Measurements from ENCODE around the gene SLIT2.

Gene SLIT2

GRCh38 chr4:20251796-20252655 lies at the start of gene SLIT2:
TSS of gene SLIT2 (plus strand) at chr4:20251905. CDS start at chr4:20253816, 1,911 bp downstream.
- no peak for DNase-seq

GRCh38 chr4:20203508-20203907 lies 48.2 kb upstream of the SLIT2 start:
- no peak for DNase-seq

DNA sequence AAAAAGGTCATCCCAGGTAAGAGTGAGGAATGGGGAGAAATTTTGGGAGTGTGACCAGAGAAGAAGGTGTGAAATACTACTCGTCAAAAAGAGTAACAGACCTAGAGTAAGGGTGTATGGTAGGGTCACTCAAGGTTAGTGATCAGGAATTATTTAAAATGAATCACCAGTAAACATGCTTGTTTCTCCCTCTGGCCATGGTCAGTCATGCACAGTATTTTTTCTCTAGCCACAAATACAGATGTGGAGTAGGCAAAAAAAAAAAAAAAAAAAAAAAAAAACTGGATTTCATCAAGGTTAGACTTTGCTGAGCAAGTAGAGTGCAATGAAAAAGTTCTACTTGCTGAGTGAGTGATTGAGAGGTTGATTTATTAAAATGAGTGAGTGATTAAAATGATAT lies 34.2 kb upstream of the SLIT2 start:
- no peak for DNase-seq

- no peak for DNase-seq
Measured at GRCh38 chr4:20217951-20218350, 33.8 kb upstream of the SLIT2 start.

- DNase-seq: no peak
Measured at GRCh38 chr4:20219521-20219920, 32.2 kb upstream of the SLIT2 start.

GRCh38 chr4:20237894-20238537 lies 13.7 kb upstream of the SLIT2 start:
- no peak for DNase-seq

DNA sequence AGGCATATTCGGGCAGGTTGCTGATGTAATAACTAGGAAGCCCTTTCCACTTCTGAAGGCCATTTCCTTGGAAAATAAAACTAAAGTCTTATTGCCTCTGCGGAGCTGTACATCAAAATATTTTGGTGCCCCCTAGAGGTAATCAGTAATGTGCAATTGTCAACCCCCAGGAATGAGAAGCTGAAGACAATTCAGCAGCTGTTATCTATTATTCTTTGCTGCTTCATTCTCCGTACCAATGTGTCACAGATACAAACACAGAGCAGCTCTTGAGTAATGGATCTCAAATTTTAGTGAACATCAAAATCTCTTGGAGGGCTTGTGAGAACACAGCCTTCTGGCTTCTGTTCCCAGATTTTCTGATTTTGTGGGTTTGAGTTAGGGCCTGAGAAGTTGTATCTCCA lies 3.5 kb upstream of the SLIT2 start:
- DNase-seq: no peak

- DNase-seq: no peak
Measured at GRCh38 chr4:20249333-20249732, 2.4 kb upstream of the SLIT2 start.

- no peak for DNase-seq
Measured at GRCh38 chr4:20251031-20251795, 492 bp upstream of the SLIT2 start.

DNA sequence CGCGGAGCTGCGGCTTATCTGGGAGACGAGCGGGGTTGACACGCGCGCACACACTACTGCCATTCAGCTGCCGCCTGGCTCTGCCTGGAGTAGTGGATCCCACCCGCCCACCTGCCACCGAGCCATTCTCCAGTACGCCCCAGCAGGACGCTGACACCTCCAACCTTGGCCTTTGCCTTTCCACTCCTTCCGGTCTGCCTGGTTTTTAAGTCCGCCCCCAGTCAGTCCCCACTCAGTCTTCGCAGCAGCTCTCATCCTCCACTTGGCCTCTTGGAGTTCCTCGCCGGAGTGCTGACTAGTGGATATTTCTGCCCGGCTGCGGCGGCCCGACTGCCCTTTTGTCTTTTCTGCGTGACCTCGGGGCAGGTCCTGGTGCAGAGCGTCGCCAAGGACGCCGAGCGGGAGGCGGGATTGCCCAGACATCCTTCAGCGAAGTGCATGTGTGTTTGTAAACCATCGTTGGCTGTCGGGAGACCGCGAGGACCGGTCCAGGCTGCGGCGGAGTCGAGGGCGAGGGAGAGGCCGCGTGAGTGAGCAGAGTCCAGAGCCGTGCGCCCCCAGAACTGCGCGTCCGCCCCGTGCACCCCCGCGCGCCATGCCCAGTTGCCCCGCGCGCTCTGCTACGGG lies 1.1 kb downstream of the SLIT2 start:
- DNase-seq: no peak

DNA sequence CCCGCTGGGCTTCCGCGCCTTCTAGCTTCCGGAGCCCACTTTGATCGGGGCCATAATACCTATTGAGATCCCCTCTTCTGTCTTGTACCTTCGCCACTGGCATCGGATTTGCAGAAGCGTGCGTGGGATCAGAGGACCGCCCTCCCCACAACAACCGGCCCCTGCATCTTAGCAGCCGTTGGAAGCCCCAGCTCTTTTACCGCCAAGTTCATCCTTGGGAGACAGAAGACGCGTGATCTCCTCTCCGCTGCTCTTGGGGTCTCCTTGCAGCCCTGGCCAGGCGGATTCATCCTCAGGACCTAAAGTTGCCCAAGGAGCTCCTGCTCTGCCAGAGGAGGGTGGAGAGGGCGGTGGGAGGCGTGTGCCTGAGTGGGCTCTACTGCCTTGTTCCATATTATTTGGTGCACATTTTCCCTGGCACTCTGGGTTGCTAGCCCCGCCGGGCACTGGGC lies 1.6 kb downstream of the SLIT2 start:
- DNase-seq: no peak

GRCh38 chr4:20253735-20254409 lies 2.2 kb downstream of the SLIT2 start:
- DNase-seq: no peak

GRCh38 chr4:20254511-20255250 lies 3.0 kb downstream of the SLIT2 start:
- no peak for DNase-seq

DNA sequence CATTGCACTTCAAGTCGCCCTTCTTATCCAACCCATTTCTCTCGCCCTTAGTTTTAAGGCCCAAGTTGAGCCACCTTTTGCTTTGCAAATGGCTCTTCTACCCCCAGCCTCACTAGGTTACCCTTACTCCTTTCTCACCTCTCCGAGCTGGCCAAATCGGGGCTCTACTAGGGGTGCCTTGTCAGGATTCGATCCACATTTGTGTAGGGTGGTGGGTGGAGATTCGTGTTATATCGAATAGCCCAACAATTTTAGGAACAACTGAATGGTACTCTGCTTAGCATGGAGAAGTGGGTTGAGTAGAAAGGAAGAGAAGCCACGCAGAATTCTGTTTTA lies 3.5 kb downstream of the SLIT2 start:
- no peak for DNase-seq

DNA sequence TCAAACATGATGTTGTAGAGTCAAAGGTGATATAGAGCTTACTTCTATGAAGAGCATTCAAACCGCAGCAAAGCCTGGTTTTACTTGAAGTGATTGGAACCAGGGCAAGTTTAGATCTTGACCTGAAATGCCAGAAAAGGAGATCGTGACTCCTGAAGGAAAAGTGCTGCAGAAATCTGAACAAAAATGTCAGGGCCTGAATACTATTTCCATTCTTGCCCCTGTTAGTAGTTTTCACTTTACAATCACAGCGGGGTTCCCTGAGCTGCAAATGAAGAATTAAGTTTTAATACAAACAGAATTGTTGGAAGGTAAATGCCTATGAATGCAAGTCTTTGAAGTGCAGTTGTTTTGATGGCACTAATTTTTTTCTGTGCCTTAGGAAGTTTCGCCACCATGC lies 4.1 kb downstream of the SLIT2 start:
- no peak for DNase-seq

DNA sequence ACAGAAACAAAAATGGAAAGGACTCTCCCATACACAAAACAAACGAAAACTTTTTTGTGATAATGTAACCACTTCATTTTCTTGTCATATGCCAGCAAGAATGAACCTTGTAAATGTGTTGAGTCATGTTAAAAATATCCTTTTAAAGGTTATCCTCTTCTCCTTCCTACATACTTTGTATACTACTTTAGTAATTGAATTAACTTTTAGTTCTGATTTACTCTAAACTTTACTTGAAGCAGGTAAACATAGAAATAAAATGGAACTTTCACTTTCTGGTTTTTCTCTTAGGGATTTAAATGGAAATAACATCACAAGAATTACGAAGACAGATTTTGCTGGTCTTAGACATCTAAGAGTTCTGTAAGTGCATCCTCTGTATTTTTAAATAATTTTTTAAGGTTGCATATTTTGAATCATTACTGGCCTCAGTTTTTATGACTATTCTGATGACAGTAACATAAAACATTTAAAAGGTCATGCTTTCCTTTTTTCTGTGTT lies 4.7 kb downstream of the SLIT2 start:
- DNase-seq: no peak

DNA sequence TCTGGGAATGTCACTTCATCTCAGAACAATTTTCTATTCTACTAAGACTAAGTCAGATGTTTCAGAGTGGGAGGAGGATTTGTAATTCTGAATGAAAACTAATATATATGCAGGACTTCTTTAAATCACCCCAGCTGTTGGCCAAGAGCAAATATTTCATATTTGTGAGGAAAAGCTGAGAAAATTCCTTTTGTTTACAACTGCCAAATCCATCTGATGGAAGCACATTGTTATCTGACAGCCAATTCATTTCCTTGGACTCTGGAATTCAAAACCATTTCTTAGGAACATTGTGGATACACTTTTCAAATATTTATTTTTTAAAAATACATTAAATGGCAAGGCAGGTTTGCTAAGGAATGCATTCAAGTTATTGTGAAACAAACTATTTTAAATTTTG lies 8.0 kb downstream of the SLIT2 start:
- DNase-seq: no peak

GRCh38 chr4:20260821-20261220 lies 9.1 kb downstream of the SLIT2 start:
- DNase-seq: no peak

GRCh38 chr4:20262221-20262620 lies 10.5 kb downstream of the SLIT2 start:
- DNase-seq: no peak

GRCh38 chr4:20264688-20265087 lies 13.0 kb downstream of the SLIT2 start:
- no peak for DNase-seq

- no peak for DNase-seq
Measured at GRCh38 chr4:20265726-20266125, 14.0 kb downstream of the SLIT2 start.
